Bronchial epithelial cell (primary cell): Measurements from ENCODE around the gene TRIM71. TPM values are rescaled to one million over a fixed set of nuclear protein-coding genes. Genes with fewer than 3 reads are reported as not detected.

Source experiments
- DNase-seq: peaks from one replicate; pipeline ENCODE4 v3.0.0-alpha.2; 2010; ENCODE audit warnings: low read depth
- FAIRE-seq: peaks from 2 replicates; lab custom pipeline; 2011; peaks lifted over from hg19 to GRCh38; lab: Jason Lieb, UNC
- H3K27me3 ChIP-seq: 2 replicates; pipeline ENCODE4 v1.5.1; 2011; ENCODE audit warnings: low read length; ENCODE audit not compliant: control insufficient read depth, insufficient read depth
- H3K36me3 ChIP-seq: 2 replicates; pipeline ENCODE4 v1.5.1; 2011; ENCODE audit warnings: low read length; ENCODE audit not compliant: control insufficient read depth, insufficient read depth
- H3K4me3 ChIP-seq: 2 replicates; pipeline ENCODE4 v1.5.1; 2011; ENCODE audit warnings: mild to moderate bottlenecking, low read depth, low read length, control low read depth
- total RNA-seq: library from RNA; depleted of rRNA; stranded (reverse); fragments of >200 nt; gene quantifications from 2 replicates; pipeline ENCODE4 v1.2.1, GENCODE V29; 2014
- TF ChIP-seq, protein P1 (sequence below): IDR thresholded peaks from 2 replicates; pipeline ENCODE4 v1.5.1; 2011; ENCODE audit warnings: mild to moderate bottlenecking, moderate library complexity, low read length, control low read depth, inconsistent platforms; ENCODE audit not compliant: insufficient read depth, severe bottlenecking

Gene TRIM71
- total RNA-seq, 1 donor from 2014 or later, result not detected

DNA sequence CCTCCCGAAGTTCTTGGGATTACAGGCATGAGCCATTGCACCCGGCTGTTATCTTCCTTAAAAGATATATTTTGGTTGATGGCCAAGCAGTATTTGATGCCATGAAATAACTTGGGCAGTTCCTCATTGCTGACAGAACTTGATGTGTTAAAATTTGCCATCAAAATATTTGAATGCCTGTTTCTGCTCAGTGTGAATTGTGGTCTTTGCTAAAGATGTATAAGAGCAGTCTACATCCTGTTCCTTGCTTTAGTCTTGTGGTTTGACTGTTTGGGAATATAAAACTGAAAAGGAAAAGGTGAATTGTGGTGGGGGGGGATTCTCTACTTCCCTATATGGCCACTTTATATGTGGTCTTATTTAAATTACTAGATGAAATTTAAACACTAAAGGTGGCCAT, 14.0 kb downstream of the TRIM71 start:
- Histone ChIP-seq H3K4me3 (no peak overlapping the region), H3K27me3 (no peaks in the 10 kb centered on the region), H3K36me3 (no peaks in the 10 kb centered on the region)
- DNase-seq (no peak), FAIRE-seq (no peak)
- TF ChIP-seq, protein P1, sequence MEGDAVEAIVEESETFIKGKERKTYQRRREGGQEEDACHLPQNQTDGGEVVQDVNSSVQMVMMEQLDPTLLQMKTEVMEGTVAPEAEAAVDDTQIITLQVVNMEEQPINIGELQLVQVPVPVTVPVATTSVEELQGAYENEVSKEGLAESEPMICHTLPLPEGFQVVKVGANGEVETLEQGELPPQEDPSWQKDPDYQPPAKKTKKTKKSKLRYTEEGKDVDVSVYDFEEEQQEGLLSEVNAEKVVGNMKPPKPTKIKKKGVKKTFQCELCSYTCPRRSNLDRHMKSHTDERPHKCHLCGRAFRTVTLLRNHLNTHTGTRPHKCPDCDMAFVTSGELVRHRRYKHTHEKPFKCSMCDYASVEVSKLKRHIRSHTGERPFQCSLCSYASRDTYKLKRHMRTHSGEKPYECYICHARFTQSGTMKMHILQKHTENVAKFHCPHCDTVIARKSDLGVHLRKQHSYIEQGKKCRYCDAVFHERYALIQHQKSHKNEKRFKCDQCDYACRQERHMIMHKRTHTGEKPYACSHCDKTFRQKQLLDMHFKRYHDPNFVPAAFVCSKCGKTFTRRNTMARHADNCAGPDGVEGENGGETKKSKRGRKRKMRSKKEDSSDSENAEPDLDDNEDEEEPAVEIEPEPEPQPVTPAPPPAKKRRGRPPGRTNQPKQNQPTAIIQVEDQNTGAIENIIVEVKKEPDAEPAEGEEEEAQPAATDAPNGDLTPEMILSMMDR, result no peak

DNA sequence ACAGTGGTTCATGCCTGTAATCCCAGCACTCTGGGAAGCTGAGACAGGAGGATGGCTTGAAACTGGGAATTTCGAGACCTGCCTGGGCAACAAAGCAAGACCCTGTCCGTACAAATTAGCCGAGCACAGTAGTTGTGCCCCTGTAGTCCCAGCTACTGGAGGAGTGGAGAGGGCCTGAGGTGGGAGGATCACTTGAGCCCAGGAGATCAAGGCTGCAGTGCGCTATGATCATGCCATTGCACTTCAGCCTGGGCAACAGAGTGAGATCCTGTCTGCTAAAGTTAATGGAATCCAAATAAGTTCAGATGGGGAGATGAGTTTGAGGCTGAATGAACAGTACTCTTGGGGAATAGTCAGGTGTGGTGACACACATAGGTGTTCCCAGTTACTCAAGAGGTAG, 14.4 kb downstream of the TRIM71 start:
- FAIRE-seq (no peak), DNase-seq (no peak)
- H3K27me3 ChIP-seq, result no peaks in the 10 kb centered on the region

DNA sequence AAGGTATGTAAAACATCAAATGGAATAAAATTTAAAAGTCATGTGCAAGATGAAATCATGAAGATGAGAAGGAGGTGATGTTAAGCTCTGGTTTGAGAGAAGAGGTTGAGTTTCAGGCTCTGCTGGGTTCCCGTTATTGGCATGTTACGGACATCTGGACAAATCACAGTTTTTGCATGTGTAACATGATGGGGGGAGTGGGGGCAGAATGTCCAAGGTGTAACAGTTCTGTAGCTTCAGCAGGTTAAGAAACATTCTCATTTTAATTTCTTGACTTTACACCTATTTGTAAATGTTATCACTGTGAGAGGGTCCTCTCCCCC, 17.2 kb downstream of the TRIM71 start:
- FAIRE-seq (no peak), DNase-seq (no peak)
- Histone ChIP-seq H3K4me3 (no peak overlapping the region), H3K27me3 (no peaks in the 10 kb centered on the region), H3K36me3 (no peaks in the 10 kb centered on the region)
- TF ChIP-seq, protein P1, result no peak

More for the DNA sequence above, 14.4 kb downstream of the TRIM71 start:
- H3K36me3 ChIP-seq, result no peaks in the 10 kb centered on the region
- TF ChIP-seq, protein P1, result no peak
- H3K4me3 ChIP-seq, result no peak overlapping the region

DNA sequence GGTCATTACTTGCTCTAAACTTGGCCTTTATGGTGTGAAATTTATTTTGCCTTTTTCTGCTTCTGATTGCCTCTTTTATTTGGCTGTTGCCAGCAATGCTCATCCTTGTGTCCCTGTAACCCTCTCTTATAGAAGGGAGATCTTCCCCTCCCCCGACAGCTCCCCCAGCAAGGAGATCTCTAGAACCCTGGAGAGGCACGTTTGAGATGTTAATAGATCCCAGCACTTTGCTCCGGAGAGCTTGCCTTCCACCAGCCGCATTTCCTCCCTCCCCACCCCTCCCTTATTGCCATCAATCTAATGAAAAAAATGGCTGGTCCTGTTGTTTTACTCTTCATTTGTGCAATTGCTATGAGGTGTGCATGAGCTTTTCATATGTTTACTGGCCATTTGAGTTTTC, 18.2 kb downstream of the TRIM71 start:
- H3K27me3 ChIP-seq, result no peaks in the 10 kb centered on the region
- no peaks in the 10 kb centered on the region for H3K36me3 ChIP-seq
- TF ChIP-seq, protein P1, result no peak
- DNase-seq (no peak), FAIRE-seq (no peak)
- H3K4me3 ChIP-seq, result no peak overlapping the region

DNA sequence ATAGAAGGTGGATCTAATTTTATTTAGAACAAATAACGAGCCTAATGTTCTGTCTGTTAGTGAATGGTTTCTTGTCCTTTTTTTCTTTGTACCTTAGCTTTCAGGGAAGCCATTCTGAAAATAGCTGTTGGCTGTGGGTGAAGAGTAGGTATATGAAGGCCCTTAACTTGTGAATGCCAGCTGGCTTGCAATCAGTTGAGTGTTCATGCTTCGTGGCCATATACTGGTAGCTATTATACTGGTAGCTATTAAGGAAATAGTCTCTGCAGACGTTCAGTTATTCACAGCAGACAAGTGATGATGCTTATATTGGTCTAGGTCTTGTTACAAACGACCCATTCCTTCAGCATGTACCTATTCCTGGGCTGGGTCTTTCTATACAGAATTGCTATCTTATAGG, 18.8 kb downstream of the TRIM71 start:
- TF ChIP-seq, protein P1, result no peak

DNA sequence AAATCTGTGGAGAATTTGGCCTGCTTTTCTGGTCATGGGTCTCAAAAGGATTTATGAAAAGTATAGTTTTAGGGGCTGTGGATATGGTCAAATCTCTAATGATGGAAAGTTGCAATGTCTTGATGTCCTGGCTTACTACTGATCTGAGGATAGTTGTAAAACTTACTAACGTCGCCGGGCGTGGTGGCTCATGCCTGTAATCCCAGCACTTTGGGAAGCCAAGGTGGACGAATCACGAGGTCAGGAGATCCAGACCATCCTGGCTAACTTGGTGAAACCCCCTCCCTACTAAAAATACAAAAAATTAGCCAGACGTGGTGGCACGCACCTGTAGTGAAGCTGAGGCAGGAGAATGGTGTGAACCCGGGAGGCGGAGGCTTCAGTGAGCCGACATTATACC, 19.6 kb downstream of the TRIM71 start:
- FAIRE-seq, result no peak
- TF ChIP-seq, protein P1, result no peak
- DNase-seq, result no peak
- Histone ChIP-seq H3K27me3 (no peaks in the 10 kb centered on the region), H3K36me3 (no peaks in the 10 kb centered on the region), H3K4me3 (no peak overlapping the region)

More for the DNA sequence above, 18.8 kb downstream of the TRIM71 start:
- Histone ChIP-seq H3K4me3 (no peak overlapping the region), H3K36me3 (no peaks in the 10 kb centered on the region), H3K27me3 (no peaks in the 10 kb centered on the region)
- DNase-seq (no peak), FAIRE-seq (no peak)
